ENCODE measurements around the gene NEK6.

DNA sequence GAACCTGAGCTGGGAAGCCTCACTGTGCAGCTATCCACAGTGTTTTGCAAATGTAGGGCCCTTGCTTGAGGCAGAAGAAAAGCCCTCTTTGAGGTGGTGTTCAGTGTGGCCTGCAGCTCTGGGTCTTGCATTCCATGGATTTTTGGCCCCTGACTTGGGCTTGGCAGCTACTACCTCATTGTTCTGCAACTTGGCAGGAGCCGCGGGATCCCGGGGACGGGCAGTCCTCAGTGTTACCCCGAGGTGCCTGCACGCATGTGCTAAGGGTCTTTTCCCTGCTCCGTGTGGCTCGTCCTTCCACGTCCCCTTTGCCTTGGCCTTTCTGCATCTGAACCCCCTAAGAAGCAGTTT, 39.8 kb downstream of the NEK6 start:
- TF ChIP-seq POLR2A (IDR thresholded peaks at IDR 0.05): peak in 1 of 2 donors; percentile 48
- TF ChIP-seq, protein P1, sequence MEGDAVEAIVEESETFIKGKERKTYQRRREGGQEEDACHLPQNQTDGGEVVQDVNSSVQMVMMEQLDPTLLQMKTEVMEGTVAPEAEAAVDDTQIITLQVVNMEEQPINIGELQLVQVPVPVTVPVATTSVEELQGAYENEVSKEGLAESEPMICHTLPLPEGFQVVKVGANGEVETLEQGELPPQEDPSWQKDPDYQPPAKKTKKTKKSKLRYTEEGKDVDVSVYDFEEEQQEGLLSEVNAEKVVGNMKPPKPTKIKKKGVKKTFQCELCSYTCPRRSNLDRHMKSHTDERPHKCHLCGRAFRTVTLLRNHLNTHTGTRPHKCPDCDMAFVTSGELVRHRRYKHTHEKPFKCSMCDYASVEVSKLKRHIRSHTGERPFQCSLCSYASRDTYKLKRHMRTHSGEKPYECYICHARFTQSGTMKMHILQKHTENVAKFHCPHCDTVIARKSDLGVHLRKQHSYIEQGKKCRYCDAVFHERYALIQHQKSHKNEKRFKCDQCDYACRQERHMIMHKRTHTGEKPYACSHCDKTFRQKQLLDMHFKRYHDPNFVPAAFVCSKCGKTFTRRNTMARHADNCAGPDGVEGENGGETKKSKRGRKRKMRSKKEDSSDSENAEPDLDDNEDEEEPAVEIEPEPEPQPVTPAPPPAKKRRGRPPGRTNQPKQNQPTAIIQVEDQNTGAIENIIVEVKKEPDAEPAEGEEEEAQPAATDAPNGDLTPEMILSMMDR (IDR thresholded peaks at IDR 0.05): no peak
- peak; percentile 65 to 96 for TF ChIP-seq EP300 (IDR thresholded peaks at IDR 0.05)

Data from tibial nerve (tissue), 4 donors.